ENCODE results near the gene ACER3. TPM values are rescaled to one million over a fixed set of nuclear protein-coding genes. Genes with fewer than 3 reads are reported as not detected.

Gene ACER3
- total and polyA plus RNA-seq, 2 of the 4 experiments (the other 2 are of a cell fraction), result 3.5 to 10.0 TPM

GRCh38 chr11:76811259-76811658 is 49.5 kb upstream of the ACER3 start:
- Histone ChIP-seq H2BK120ac (ENCODE audit: low read depth, low read length) (no peak overlapping the region), H2BK5ac (ENCODE audit: low read depth, low read length, poor library complexity, severe bottlenecking) (no peak overlapping the region), H4K20me1 (ENCODE audit: insufficient read depth, low read length) (no peaks in the 10 kb centered on the region), H3K56ac (ENCODE audit: extremely low read depth, insufficient read depth, low read length) (no peak overlapping the region), H4K91ac (ENCODE audit: insufficient read depth, low read depth, low read length) (no peak overlapping the region), H2AK9ac (replicated peaks; ENCODE audit: low read depth, low read length, poor library complexity) (no peak overlapping the region), H4K5ac (ENCODE audit: low read depth, low read length) (no peak overlapping the region), H3K9ac (ENCODE audit: low read depth, low read length) (no peak overlapping the region), H2AFZ (replicated peaks; ENCODE audit: low read length, poor library complexity) (no peak overlapping the region), H3K27ac (ENCODE audit: insufficient read depth, low read length) (no peak overlapping the region), H3K9me3 (ENCODE audit: control insufficient read depth, insufficient read depth, low read length) (peaks cover 12% of the 10 kb centered on the region), H3K4me1 (ENCODE audit: control insufficient read depth, insufficient read depth, low read length) (peaks cover 3% of the 10 kb centered on the region), H2AK5ac (ENCODE audit: low read depth, low read length) (no peak overlapping the region), H3K4me2 (ENCODE audit: low read depth, low read length) (no peak overlapping the region), H3K14ac (replicated peaks; ENCODE audit: low read depth, low read length) (no peak overlapping the region), H3K27me3 (ENCODE audit: control insufficient read depth, insufficient read depth, low read length) (no peaks in the 10 kb centered on the region; the same call in 1 of the 2 replicates), H4K8ac (ENCODE audit: low read depth in 2 of 2, low read length in 2 of 2) (no peak overlapping the region), H3K4me3 (ENCODE audit: insufficient read depth, low read depth, low read length) (no peak overlapping the region), H3K23ac (ENCODE audit: low read depth, low read length) (no peak overlapping the region), H3K18ac (ENCODE audit: low read depth, low read length) (no peak overlapping the region), H3K4ac (ENCODE audit: low read depth, low read length) (no peak overlapping the region), H3K79me1 (ENCODE audit: low read depth in 1 of 2, low read length in 2 of 2) (no peaks in the 10 kb centered on the region), H3K36me3 (ENCODE audit: control insufficient read depth, insufficient read depth, low read length) (no peaks in the 10 kb centered on the region), H2BK20ac (ENCODE audit: low read depth, low read length) (no peak overlapping the region), H2BK15ac (ENCODE audit: low read depth, low read length) (no peak overlapping the region), H3K9me1 (ENCODE audit: insufficient read depth, low read length) (peaks cover 4% of the 10 kb centered on the region; the same call in 1 of the 2 replicates)
- ATAC-seq (ENCODE audit: low read depth) (no peak), DNase-seq (no peak)
- WGBS, 2 experiments (ENCODE audit: extremely low coverage in 2 of 2, insufficient read length in 1 of 2), result no CpG with 5 or more reads among the region's 4 CpGs
- dilution Hi-C loops (cut with HindIII; ENCODE audit: low sequenced_read_pairs, unreplicated experiment) (no loop called here), intact Hi-C loops (cut with micrococcal nuclease) (loop anchor here (5.0 kb wide), 1 partner anchor 51 kb away; the partner anchor contains the start of gene ACER3), in situ Hi-C loops (cut with MboI; ENCODE audit: low sequenced_read_pairs) (loop anchor here (5.0 to 10.0 kb wide), 2 partner anchors 106 to 224 kb away; partner anchors contain the start of gene B3GNT6)
- ChIA-PET CTCF (interaction anchor here (0.7 to 1.1 kb wide), 2 partner anchors 107 to 109 kb away, joined by 4 to 5 read pairs; no protein-coding TSS in a partner anchor), POLR2A (ENCODE audit: unreplicated experiment) (no interaction called here)
- TF ChIP-seq ELK1 (IDR thresholded peaks at IDR 0.05; ENCODE audit: borderline replicate concordance, low read depth, low read length), result no peak
- no peak for TF ChIP-seq USF2 (IDR thresholded peaks at IDR 0.05; ENCODE audit: low read depth, low read length)
- no peak for TF ChIP-seq CEBPB (IDR thresholded peaks at IDR 0.05; ENCODE audit: low read depth, low read length)
- no TSS peak for BruUV-seq (replicated peaks)
